Natural killer cell treated with Interleukin-12 subunit alpha and Interleukin-12 subunit beta and Interleukin-15 and Interleukin-18, amount 100 ng/mL, for 72 hours (primary cell): ENCODE measurements around the gene PMM1. TPM values are rescaled to one million over a fixed set of nuclear protein-coding genes. Genes with fewer than 3 reads are reported as not detected.
"Not testable (repeated sequence)": the region's sequence is repeated elsewhere in the genome, so short reads cannot be mapped to it uniquely, and the experiment has no call there.

Source experiments
- ATAC-seq, 2 donors: fragments of 150-1000 bp; cut with Tn5 transposase in 1 of 2; sonication (Bioruptor Pico), chemical (Tn5 transposase) in 1 of 2; 2 replicates each; pipeline ENCODE4 v1.10.0; 2021
- DNase-seq: peaks from one replicate; pipeline ENCODE4 v3.0.0; 2022; ENCODE audit warnings: low spot score
- H3K27ac Mint-ChIP-seq, 2 donors: 1 replicate in 1 of 2; 2 replicates in 1 of 2; pipeline ENCODE4 v1.8.0; 2022; ENCODE audit warnings: mixed read lengths in 2 of 2, mild to moderate bottlenecking in 1 of 2, moderate library complexity in 1 of 2
- H3K27me3 Mint-ChIP-seq, 2 donors: 1 replicate in 1 of 2; 2 replicates in 1 of 2; pipeline ENCODE4 v1.8.0; 2022; ENCODE audit warnings: mixed read lengths in 2 of 2
- H3K36me3 Mint-ChIP-seq: one replicate; pipeline ENCODE4 v1.8.0; 2022; ENCODE audit warnings: mixed read lengths
- H3K4me1 Mint-ChIP-seq, 2 donors: 1 replicate in 1 of 2; 2 replicates in 1 of 2; pipeline ENCODE4 v1.8.0; 2022; ENCODE audit warnings: low read depth in 2 of 2, mixed read lengths in 2 of 2, mild to moderate bottlenecking in 1 of 2
- H3K4me3 Mint-ChIP-seq: one replicate; pipeline ENCODE4 v1.8.0; 2022; ENCODE audit warnings: mixed read lengths
- H3K9me3 Mint-ChIP-seq: 2 replicates; pipeline ENCODE4 v1.8.0; 2022; ENCODE audit warnings: mixed read lengths
- total RNA-seq, 2 donors: library from RNA; stranded (reverse); gene quantifications; one replicate each; pipeline ENCODE4 v1.2.3, GENCODE V29; 2022

PMM1 gene
- 10 to 100 TPM; 33.3 to 50.3 TPM for total RNA-seq

DNA sequence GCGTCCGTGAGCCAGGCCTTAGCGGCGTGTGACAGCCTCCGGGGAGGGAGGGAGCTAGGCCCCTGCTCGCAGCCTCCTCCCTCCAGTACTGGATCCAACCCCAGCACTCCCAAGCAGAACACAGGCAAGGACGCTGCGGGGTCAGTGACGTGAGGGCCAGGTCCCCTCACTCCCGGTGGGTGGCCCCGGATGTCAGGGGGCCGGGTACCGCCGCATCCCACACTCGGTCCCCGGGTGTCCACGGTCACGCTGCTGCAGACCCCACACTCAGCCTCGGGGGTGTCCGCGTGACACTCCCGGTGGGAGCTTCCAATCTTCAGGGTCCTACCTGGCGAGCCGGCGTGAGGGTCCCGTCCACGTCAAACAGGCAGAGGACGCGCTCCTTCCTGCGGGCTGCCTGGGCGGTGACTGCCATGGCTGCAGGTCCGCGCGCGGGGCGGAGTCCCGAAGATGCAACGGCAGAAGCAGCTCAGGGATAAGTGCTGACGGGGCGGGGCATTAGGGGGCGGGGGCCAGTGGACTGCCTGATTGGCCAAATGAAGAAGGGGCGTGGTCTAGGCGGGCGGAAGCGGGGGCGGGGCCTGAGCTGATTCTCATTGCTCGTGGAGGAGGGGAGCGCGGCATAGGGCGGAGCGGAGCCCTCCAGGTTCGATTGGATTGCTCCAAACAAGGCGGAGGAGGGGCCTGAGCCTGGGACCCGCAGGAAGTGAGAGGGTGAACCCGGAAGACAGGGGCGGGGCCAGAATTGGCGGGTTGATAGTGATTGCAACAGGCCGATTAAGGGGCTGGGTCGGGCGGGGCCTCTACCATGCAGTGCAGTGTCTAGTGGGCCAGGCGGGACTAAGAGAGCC lies at the start of gene PMM1:
PMM1 (minus strand) TSS at position 450 of the 851 bp plus-strand sequence; CDS start at position 415, 35 bp downstream.
- peak within 1 kb of the TSS; percentile 71 to 74 for H3K27ac Mint-ChIP-seq
- H3K36me3 Mint-ChIP-seq, result no peaks in the 10 kb centered on the region
- H3K27me3 Mint-ChIP-seq, result no peaks in the 10 kb centered on the region
- peaks cover 0 to 4% of the 10 kb centered on the region in 2 donors for H3K4me1 Mint-ChIP-seq
- H3K9me3 Mint-ChIP-seq, result no peaks in the 10 kb centered on the region
- peak within 1 kb of the TSS; percentile 93 for H3K4me3 Mint-ChIP-seq
- ATAC-seq (peak; percentile 99), DNase-seq (peak; percentile 100)

DNA sequence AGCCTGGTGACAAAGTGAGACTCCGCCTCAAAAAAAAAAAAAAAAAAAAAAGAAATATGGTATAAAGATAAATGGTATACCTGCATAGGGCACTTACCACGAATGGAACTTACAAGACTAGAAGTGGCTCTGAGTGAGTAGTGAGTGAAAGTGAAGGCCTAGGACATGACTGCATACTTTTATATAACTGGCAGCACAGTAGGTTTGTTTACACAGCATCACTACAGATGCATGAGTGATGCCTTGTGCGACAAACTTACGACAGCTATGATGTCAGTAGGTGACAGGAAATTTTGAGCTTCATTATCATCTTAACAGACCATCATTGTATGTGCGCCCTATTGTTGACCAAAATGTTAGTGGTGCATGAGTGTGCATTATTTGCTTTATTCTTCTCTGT lies 49.1 kb upstream of the PMM1 start:
- Mint-ChIP-seq H3K9me3 (no peaks in the 10 kb centered on the region), H3K27ac (no peak overlapping the region), H3K4me1 (peaks cover 0 to 3% of the 10 kb centered on the region in 2 donors), H3K4me3 (no peak overlapping the region), H3K36me3 (peaks cover 14% of the 10 kb centered on the region), H3K27me3 (no peaks in the 10 kb centered on the region)
- DNase-seq, result no peak
- ATAC-seq, result no peak

DNA sequence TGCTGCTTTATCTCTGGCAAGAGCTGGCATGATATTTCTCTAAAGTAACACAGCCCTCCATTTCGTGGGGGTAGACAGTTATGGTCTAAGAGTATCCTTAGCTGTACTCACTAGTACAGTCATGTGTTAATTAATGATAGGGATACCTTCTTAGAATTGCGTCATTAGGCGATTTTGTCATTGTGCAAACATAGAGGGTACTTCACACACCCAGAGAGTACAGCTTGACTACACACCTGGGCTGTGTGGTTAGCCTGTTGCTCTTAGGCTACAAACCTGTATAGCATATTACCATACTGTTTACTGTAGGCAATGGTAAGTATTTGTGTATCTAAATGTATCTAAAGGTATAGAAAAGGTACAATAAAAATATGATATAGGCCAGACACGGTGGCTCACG lies 48.5 kb upstream of the PMM1 start:
- Mint-ChIP-seq H3K4me3 (no peak overlapping the region), H3K36me3 (peaks cover 14% of the 10 kb centered on the region), H3K27ac (no peak overlapping the region), H3K27me3 (no peaks in the 10 kb centered on the region), H3K9me3 (no peaks in the 10 kb centered on the region), H3K4me1 (peaks cover 0 to 3% of the 10 kb centered on the region in 2 donors)
- no peak for ATAC-seq
- no peak for DNase-seq

DNA sequence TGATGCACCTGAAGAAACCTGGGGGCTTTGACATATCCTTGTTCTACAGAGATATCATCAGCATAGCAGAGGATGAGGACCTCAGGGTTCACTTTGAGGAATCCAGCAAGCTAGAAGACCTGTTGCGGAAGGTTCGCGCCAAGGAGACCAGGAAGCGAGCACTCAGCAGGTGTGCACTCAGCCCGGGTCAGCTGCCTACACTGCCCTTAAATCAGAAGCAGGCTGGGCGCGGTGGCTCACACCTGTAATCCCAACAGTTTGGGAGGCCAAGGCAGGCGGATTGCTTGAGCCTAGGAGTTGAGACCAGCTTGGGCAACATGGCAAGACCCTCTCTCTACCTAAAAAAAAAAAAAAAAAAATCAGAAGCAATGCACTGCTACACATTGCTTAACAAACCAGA lies 48.0 kb upstream of the PMM1 start:
- H3K4me3 Mint-ChIP-seq, DNase-seq, ATAC-seq, H3K27ac Mint-ChIP-seq, H3K9me3 Mint-ChIP-seq, H3K27me3 Mint-ChIP-seq, H3K4me1 Mint-ChIP-seq: not testable (repeated sequence)
- peaks cover 13% of the 10 kb centered on the region for H3K36me3 Mint-ChIP-seq

DNA sequence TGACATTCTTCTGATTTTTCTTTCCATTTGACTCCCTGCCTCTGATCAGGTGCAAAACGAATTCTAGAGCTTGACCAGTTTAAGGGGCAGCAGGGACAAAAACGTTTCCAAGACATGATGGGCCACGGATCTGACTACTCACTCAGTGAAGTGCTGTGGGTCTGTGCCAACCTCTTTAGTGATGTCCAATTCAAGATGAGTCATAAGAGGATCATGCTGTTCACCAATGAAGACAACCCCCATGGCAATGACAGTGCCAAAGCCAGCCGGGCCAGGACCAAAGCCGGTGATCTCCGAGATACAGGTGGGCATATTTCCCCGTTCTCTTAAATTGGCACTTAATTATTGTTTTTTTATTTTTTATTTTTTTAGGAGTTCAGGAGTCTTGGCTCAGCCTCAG lies 46.8 kb upstream of the PMM1 start:
- ATAC-seq (no peak), DNase-seq (no peak)
- H3K27me3 Mint-ChIP-seq, result no peaks in the 10 kb centered on the region
- H3K4me3 Mint-ChIP-seq, result no peak overlapping the region
- H3K27ac Mint-ChIP-seq, result no peak overlapping the region
- no peaks in the 10 kb centered on the region for H3K4me1 Mint-ChIP-seq
- no peaks in the 10 kb centered on the region for H3K9me3 Mint-ChIP-seq
- peaks cover 2% of the 10 kb centered on the region for H3K36me3 Mint-ChIP-seq

DNA sequence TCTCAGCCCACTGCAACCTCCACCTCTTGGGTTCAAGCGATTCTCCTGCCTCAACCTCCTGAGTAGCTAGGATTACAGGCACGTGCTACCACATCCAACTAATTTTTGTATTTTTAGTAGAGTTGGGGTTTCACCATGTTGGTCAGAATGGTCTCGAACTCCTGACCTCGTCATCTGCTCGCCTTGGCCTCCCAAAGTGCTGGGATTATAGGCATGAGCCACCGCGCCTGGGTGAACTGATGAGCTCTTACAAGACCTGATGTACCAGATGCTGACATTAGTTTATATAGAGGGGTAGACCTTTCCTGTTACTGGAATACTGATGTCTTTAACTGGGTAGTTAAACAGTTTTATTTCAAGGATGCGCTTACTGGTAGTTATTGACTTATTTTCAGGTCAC lies 45.0 kb upstream of the PMM1 start:
- not testable (repeated sequence) for H3K27ac Mint-ChIP-seq, H3K4me1 Mint-ChIP-seq, H3K27me3 Mint-ChIP-seq, H3K4me3 Mint-ChIP-seq, H3K9me3 Mint-ChIP-seq, ATAC-seq, H3K36me3 Mint-ChIP-seq, DNase-seq

DNA sequence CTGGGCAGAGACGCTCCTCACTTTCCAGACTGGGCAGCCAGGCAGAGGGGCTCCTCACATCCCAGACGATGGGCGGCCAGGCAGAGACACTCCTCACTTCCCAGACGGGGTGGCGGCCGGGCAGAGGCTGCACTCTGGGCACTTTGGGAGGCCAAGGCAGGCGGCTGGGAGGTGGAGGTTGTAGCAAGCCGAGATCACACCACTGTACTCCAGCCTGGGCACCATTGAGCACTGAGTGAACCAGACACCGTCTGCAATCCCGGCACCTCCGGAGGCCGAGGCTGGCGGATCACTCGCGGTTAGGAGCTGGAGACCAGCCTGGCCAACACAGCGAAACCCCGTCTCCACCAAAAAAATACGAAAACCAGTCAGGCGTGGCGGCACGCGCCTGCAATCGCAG lies 42.0 kb upstream of the PMM1 start:
- peaks cover 18% of the 10 kb centered on the region for H3K36me3 Mint-ChIP-seq
- not testable (repeated sequence) for H3K27me3 Mint-ChIP-seq

DNA sequence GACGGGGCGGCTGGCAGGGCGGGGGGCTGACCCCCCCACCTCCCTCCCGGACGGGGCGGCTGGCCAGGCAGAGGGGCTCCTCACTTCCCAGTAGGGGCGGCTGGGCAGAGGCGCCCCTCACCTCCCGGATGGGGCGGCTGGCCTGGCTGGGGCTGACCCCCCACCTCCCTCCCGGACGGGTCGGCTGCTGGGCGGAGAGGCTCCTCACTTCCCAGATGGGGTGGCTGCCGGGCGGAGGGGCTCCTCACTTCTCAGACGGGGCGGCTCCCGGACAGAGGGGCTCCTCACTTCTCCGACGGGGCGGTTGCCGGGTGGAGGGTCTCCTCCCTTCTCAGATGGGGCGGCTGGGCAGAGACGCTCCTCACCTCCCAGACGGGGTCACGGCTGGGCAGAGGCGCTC lies 41.5 kb upstream of the PMM1 start:
- not testable (repeated sequence) for DNase-seq, H3K4me3 Mint-ChIP-seq, H3K9me3 Mint-ChIP-seq, ATAC-seq, H3K27ac Mint-ChIP-seq, H3K27me3 Mint-ChIP-seq, H3K4me1 Mint-ChIP-seq
- H3K36me3 Mint-ChIP-seq, result peaks cover 18% of the 10 kb centered on the region

More for the DNA sequence above, 42.0 kb upstream of the PMM1 start:
- not testable (repeated sequence) for DNase-seq, H3K4me3 Mint-ChIP-seq, H3K4me1 Mint-ChIP-seq, H3K27ac Mint-ChIP-seq, H3K9me3 Mint-ChIP-seq, ATAC-seq

DNA sequence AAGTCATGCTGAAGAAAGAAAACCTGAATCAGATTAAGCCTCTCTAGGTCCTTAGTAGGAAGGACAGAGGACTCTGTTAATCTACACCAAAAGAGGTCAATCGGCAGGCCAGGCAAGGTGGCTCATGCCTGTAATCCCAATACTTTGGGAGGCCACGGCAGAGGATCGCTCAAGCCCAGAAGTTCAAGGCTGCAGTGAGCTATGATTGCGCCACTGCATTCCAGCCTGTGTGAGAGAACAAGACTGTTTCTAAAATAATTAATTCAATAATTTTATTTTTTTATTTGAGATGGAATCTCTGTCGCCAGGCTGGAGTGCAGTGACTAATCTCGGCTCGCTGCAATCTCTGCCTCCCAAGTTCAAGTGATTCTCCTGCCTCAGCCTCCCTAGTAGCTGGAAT lies 35.9 kb upstream of the PMM1 start:
- H3K4me1 Mint-ChIP-seq, result peaks cover 14 to 18% of the 10 kb centered on the region in 2 donors
- H3K36me3 Mint-ChIP-seq, result peaks cover 29% of the 10 kb centered on the region
- no peaks in the 10 kb centered on the region for H3K9me3 Mint-ChIP-seq
- ATAC-seq (no peak), DNase-seq (no peak)
- H3K27ac Mint-ChIP-seq, result no peak overlapping the region
- H3K27me3 Mint-ChIP-seq, result no peaks in the 10 kb centered on the region
- H3K4me3 Mint-ChIP-seq, result no peak overlapping the region

DNA sequence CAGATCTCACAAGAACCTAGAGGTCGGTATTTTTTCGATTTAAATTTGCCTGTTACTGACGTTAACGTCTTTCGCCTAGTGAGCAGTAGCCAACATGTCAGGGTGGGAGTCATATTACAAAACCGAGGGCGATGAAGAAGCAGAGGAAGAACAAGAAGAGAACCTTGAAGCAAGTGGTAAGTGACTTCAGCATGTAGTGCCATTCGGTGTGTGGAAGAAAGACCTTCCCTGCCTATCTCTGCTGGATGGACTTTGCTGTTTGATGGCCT lies 32.2 kb upstream of the PMM1 start:
- Mint-ChIP-seq H3K27ac (peak overlapping the region; percentile 98), H3K4me3 (peak overlapping the region; percentile 100), H3K4me1 (peaks cover 26 to 35% of the 10 kb centered on the region in 2 donors), H3K9me3 (no peaks in the 10 kb centered on the region), H3K36me3 (peaks cover 11% of the 10 kb centered on the region), H3K27me3 (no peaks in the 10 kb centered on the region)
- ATAC-seq (no peak), DNase-seq (no peak)

DNA sequence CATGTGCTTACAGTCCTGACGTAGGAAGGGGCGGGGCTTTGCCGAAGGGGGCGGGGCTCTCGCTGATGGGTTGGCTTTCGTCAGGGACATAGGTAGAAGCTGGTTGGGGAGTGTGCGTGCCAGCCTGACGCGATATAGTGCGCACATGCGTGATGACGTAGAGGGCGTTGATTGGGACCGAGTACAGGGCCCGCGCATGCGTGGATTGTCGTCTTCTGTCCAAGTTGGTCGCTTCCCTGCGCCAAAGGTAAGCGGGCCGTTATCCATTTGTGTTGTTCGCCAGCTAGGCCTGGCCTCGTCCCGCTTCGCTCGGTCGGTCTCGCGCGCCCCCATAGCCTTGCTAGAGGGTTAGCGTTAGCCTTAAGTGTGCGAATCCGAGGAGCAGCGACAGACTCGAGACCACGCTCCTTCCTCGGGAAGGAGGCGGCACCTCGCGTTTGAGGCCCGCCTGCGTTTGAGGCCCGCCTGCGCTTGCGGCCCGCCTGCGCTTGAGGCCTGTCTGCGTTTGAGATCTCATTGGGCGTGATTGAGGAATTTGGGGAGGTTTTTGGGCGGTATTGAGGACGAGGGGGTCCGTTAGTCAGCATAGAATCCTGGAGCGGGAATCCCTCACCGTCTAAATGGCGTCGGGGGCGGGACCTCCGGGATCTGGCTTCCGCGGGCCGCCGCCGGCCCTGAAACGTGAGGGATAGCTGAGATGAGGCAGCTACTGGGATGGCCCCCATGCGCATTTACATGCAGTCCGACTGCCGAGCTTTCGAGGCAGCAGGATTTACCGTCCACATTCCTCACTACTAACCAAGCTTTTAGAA lies 31.7 kb upstream of the PMM1 start, which contains the start of gene XRCC6:
XRCC6 (plus strand) TSS at position 197 of the 812 bp plus-strand sequence. CDS start 710 bp downstream, outside the sequence.
- peaks cover 30 to 40% of the 10 kb centered on the region in 2 donors for H3K4me1 Mint-ChIP-seq
- no peaks in the 10 kb centered on the region for H3K27me3 Mint-ChIP-seq
- H3K9me3 Mint-ChIP-seq, result no peaks in the 10 kb centered on the region
- peak within 1 kb of the TSS; percentile 98 for H3K27ac Mint-ChIP-seq
- H3K4me3 Mint-ChIP-seq, result peak within 1 kb of the TSS; percentile 100
- ATAC-seq (peak; percentile 96 to 98), DNase-seq (peak; percentile 99)
- H3K36me3 Mint-ChIP-seq, result peaks cover 11% of the 10 kb centered on the region

DNA sequence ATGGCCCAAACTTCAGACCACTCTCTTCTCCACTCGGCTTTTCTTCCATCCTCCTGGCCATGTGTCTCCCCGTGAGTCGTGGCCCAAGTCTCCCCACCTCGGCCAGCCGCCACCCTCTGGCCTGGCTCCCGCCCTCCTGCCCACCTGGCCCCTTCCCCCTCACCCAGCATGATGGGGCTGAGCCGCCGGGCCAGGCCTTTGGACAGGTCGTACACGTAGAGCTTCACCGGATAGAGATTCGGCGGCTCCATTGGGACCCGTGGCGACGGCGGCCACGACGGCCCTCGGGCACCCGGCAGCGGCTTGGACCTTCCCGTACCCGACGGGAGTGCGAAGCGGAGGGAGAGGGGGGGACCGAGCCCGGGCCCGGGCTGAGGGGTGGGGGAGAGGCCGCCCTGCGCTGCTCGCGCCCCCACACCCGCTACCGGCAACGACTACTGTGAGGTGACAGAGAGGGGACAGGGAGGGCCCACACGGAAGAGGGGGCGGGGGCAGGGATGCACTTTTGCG lies 31.0 kb upstream of the PMM1 start, which contains the start of gene DESI1:
DESI1 (minus strand) TSS at position 455 of the 510 bp plus-strand sequence; CDS start at position 251, 204 bp downstream.
- ATAC-seq, result peak in 1 of 2 donors; percentile 52
- Mint-ChIP-seq H3K27me3 (no peaks in the 10 kb centered on the region), H3K9me3 (no peaks in the 10 kb centered on the region), H3K27ac (peak within 1 kb of the TSS; percentile 98), H3K4me1 (peaks cover 30 to 41% of the 10 kb centered on the region in 2 donors), H3K4me3 (peak within 1 kb of the TSS; percentile 100), H3K36me3 (peaks cover 11% of the 10 kb centered on the region)
- DNase-seq, result no peak

DNA sequence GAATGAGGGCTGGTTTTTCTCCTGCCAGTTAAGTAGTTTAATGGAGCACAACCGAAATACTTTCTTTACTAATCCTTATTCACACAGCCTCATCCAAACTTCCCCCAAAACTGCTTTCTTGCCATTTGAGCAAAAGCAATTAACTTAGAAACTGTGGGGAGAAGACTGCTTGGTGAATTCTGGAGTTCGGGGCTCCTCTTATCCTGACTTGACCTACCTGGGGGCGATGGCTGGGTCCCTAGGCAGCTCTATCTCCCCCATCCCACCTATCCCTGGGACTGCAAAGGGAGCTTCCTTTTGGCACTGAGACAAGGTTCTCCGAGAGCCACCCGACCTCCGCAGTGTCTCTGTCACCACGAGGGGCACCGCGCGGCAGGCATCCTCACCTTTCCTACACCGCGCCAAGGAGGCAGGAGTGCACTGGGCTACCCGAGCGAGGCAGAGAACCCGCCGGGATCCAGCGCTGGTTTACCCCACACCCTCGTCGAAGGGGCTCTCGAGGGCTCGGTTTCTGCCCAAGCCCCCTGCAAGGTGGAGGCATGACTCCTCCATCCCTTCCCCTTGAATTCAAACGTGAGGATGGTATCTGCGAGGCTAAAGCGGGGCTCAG lies 30.4 kb upstream of the PMM1 start:
- ATAC-seq (peak in 1 of 2 donors; percentile 35), DNase-seq (peak; percentile 63)
- Mint-ChIP-seq H3K4me1 (peaks cover 30 to 41% of the 10 kb centered on the region in 2 donors), H3K27ac (peak overlapping the region; percentile 98), H3K9me3 (no peaks in the 10 kb centered on the region), H3K4me3 (peak overlapping the region; percentile 100), H3K27me3 (no peaks in the 10 kb centered on the region), H3K36me3 (peaks cover 11% of the 10 kb centered on the region)
